ENCODE results near the gene MEIOB. TPM values are rescaled to one million over a fixed set of nuclear protein-coding genes. Genes with fewer than 3 reads are reported as not detected.

Gene MEIOB
- total RNA-seq, 1 experiment from 2014 or later = not detected

DNA sequence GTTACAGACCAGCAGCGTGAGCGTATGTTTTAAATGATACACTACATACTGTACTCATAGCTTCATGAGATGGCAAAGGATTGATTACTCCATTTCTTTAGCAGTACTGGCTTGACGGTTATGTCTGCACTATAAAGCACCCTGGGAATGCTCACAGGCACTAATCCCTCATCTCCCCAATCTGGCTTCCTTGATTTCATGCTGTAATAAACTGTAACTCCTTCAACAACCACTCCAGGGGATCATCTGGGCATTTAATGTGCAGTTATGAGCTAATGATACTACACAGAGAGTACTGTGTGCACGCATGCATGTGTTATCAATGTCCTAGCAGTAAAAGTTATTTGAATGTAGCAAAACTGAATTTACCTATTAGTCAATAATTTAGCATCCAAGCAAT lies 20.2 kb downstream of the MEIOB start:
- ChIA-PET CTCF (no interaction called here), POLR2A (ENCODE audit: unreplicated experiment) (no interaction called here)
- H4K20me1 ChIP-seq (ENCODE audit: insufficient read depth) = no peaks in the 10 kb centered on the region
- H3K4me2 ChIP-seq = no peak overlapping the region
- no peak overlapping the region for H3K4me3 ChIP-seq
- H3K36me3 ChIP-seq (ENCODE audit: low read depth) = no peaks in the 10 kb centered on the region
- H3K27ac ChIP-seq = no peak overlapping the region
- TF ChIP-seq, protein P1, sequence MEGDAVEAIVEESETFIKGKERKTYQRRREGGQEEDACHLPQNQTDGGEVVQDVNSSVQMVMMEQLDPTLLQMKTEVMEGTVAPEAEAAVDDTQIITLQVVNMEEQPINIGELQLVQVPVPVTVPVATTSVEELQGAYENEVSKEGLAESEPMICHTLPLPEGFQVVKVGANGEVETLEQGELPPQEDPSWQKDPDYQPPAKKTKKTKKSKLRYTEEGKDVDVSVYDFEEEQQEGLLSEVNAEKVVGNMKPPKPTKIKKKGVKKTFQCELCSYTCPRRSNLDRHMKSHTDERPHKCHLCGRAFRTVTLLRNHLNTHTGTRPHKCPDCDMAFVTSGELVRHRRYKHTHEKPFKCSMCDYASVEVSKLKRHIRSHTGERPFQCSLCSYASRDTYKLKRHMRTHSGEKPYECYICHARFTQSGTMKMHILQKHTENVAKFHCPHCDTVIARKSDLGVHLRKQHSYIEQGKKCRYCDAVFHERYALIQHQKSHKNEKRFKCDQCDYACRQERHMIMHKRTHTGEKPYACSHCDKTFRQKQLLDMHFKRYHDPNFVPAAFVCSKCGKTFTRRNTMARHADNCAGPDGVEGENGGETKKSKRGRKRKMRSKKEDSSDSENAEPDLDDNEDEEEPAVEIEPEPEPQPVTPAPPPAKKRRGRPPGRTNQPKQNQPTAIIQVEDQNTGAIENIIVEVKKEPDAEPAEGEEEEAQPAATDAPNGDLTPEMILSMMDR (conservative IDR thresholded peaks at IDR 0.05) = no peak
- no peak for TF ChIP-seq EZH2 (IDR thresholded peaks at IDR 0.05; ENCODE audit: low read depth)
- H2AFZ ChIP-seq = no peak overlapping the region
- intact Hi-C loops (cut with micrococcal nuclease; ENCODE audit: unreplicated experiment) = no loop called here
- no peaks in the 10 kb centered on the region for H3K79me2 ChIP-seq (ENCODE audit: low read depth)
- no peaks in the 10 kb centered on the region for H3K4me1 ChIP-seq (replicated peaks; ENCODE audit: insufficient read depth)
- no peaks in the 10 kb centered on the region for H3F3A ChIP-seq (ENCODE audit: insufficient read depth, low read depth)
- DNase-seq = no peak
- no peaks in the 10 kb centered on the region for H3K9me2 ChIP-seq (ENCODE audit: insufficient read depth)
- BruUV-seq (replicated peaks) = no TSS peak
- H3K27me3 ChIP-seq (ENCODE audit: insufficient read depth, low read depth) = peaks cover 28% of the 10 kb centered on the region; the same call in 1 of the 2 replicates
- no peaks in the 10 kb centered on the region for H3K9me3 ChIP-seq (ENCODE audit: insufficient read depth, low read depth)

DNA sequence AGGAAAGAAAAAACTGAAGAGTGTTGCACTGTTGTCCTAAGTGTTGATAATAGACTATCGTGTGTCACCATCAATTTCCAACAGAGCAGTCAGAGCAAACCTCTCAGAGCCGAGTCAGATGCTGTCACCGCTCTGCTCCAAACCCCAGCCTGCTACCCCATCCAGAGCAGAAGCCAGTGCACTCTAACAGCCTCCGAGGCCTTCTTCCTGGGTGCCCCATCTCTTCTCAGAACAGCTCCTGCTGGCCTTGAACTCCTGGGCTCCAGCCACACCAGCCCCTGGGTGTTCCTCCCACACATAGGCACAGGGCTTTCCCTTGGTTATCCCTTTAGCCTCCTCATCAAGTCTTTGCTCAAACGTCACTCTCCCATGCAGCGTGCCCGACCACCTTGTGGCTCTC lies 21.0 kb downstream of the MEIOB start:
- H3K4me3 ChIP-seq = no peak overlapping the region
- H2AFZ ChIP-seq = no peak overlapping the region
- H3K27ac ChIP-seq = no peak overlapping the region
- no peaks in the 10 kb centered on the region for H3K79me2 ChIP-seq (ENCODE audit: low read depth)
- no peaks in the 10 kb centered on the region for H3K36me3 ChIP-seq (ENCODE audit: low read depth)
- CTCF ChIA-PET = no interaction called here
- TF ChIP-seq, protein P1 (conservative IDR thresholded peaks at IDR 0.05) = no peak
- TF ChIP-seq EZH2 (IDR thresholded peaks at IDR 0.05; ENCODE audit: low read depth) = no peak
- POLR2A ChIA-PET (ENCODE audit: unreplicated experiment) = no interaction called here
- no peaks in the 10 kb centered on the region for H3K4me1 ChIP-seq (replicated peaks; ENCODE audit: insufficient read depth)
- no TSS peak for BruUV-seq (replicated peaks)
- 0 out of 2 replicates have a peak, but pooled peaks cover 2% of the 10 kb centered on the region for H4K20me1 ChIP-seq (ENCODE audit: insufficient read depth)
- H3K9me2 ChIP-seq (ENCODE audit: insufficient read depth) = no peaks in the 10 kb centered on the region
- no peaks in the 10 kb centered on the region for H3K9me3 ChIP-seq (ENCODE audit: insufficient read depth, low read depth)
- H3K27me3 ChIP-seq (ENCODE audit: insufficient read depth, low read depth) = peaks cover 34% of the 10 kb centered on the region; the same call in 1 of the 2 replicates
- no peaks in the 10 kb centered on the region for H3F3A ChIP-seq (ENCODE audit: insufficient read depth, low read depth)
- no peak for DNase-seq
- no peak overlapping the region for H3K4me2 ChIP-seq
- intact Hi-C loops (cut with micrococcal nuclease; ENCODE audit: unreplicated experiment) = no loop called here

DNA sequence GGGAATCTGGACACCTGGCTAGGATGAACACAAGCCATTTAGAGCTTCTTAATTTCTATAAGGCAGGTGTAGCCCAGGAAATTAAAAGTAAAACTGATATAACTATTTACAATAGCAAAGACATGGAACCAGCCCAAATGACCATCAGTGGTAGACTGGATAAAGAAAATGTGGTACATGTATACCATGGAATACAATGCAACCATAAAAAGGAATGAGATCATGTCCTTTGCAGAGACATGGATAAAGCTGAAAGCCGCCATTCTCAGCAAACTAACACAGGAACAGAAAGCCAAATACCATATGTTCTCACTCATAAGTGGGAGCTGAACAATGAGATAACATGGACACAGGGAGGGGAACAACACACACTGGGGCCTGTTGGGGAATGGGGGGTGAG lies 25.5 kb downstream of the MEIOB start:
- BruUV-seq (replicated peaks) = no TSS peak
- H3F3A ChIP-seq (ENCODE audit: insufficient read depth, low read depth) = no peaks in the 10 kb centered on the region
- no peaks in the 10 kb centered on the region for H3K79me2 ChIP-seq (ENCODE audit: low read depth)
- H3K4me3 ChIP-seq = no peak overlapping the region
- no peak overlapping the region for H2AFZ ChIP-seq
- H4K20me1 ChIP-seq (ENCODE audit: insufficient read depth) = 0 out of 2 replicates have a peak, but pooled peaks cover 3% of the 10 kb centered on the region
- H3K36me3 ChIP-seq (ENCODE audit: low read depth) = no peaks in the 10 kb centered on the region
- ChIA-PET CTCF (no interaction called here), POLR2A (ENCODE audit: unreplicated experiment) (no interaction called here)
- H3K27ac ChIP-seq = no peak overlapping the region
- no peak overlapping the region for H3K4me2 ChIP-seq
- intact Hi-C loops (cut with micrococcal nuclease; ENCODE audit: unreplicated experiment) = no loop called here
- DNase-seq = no peak
- no peaks in the 10 kb centered on the region for H3K4me1 ChIP-seq (replicated peaks; ENCODE audit: insufficient read depth)
- no peaks in the 10 kb centered on the region for H3K9me2 ChIP-seq (ENCODE audit: insufficient read depth)
- H3K9me3 ChIP-seq (ENCODE audit: insufficient read depth, low read depth) = no peaks in the 10 kb centered on the region
- peaks cover 25% of the 10 kb centered on the region; the same call in 1 of the 2 replicates for H3K27me3 ChIP-seq (ENCODE audit: insufficient read depth, low read depth)
- TF ChIP-seq, protein P1 (conservative IDR thresholded peaks at IDR 0.05) = no peak
- no peak for TF ChIP-seq EZH2 (IDR thresholded peaks at IDR 0.05; ENCODE audit: low read depth)
